Cardiac muscle cell (in vitro differentiated cells and primary cell): ENCODE data around the gene MROH7. TPM values are rescaled to one million over a fixed set of nuclear protein-coding genes. Genes with fewer than 3 reads are reported as not detected.

Source experiments
- DNase-seq, 2 donors: peaks; one replicate each; pipeline versions ENCODE4 v3.0.0 to v3.0.0-alpha.2; 2010 to 2017; ENCODE audit warnings: low read depth in 1 of 2, low spot score in 1 of 2
- H3K27ac ChIP-seq: fragments of 200-600 bp; sonication (generic); 2 replicates; pipeline ENCODE4 v1.5.1; 2016
- H3K27me3 ChIP-seq: fragments of 200-600 bp; sonication (generic); 2 replicates; pipeline ENCODE4 v1.6.0; 2016; ENCODE audit warnings: control low read depth
- H3K36me3 ChIP-seq: fragments of 200-600 bp; sonication (generic); 2 replicates; pipeline ENCODE4 v1.5.1; 2016; ENCODE audit warnings: control low read depth
- H3K4me1 ChIP-seq: fragments of 200-600 bp; sonication (generic); 2 replicates; pipeline ENCODE4 v1.8.1; 2017; ENCODE audit warnings: low read depth, mild to moderate bottlenecking, mixed run types
- H3K4me3 ChIP-seq: fragments of 200-600 bp; sonication (generic); 2 replicates; pipeline ENCODE4 v1.5.1; 2016; ENCODE audit warnings: mild to moderate bottlenecking
- H3K9me3 ChIP-seq: fragments of 200-600 bp; sonication (generic); 2 replicates; pipeline ENCODE4 v1.5.1; 2017; ENCODE audit warnings: low read depth, mild to moderate bottlenecking, control low read depth
- CTCF ChIP-seq: IDR thresholded peaks from 2 replicates; pipeline ENCODE4 v1.5.1; 2012; ENCODE audit warnings: low read depth, mild to moderate bottlenecking, low read length
- polyA plus RNA-seq: library from polyadenylated mRNA; unstranded; fragments of >200 nt; fragmentation: Nextera tagmentation; extraction: Ambion mirVana; gene quantifications from 2 replicates; pipeline ENCODE4 v1.2.1, GENCODE V29; 2016
- total RNA-seq: library from RNA; depleted of rRNA; stranded (reverse); fragments of >200 nt; gene quantifications from 2 replicates; pipeline ENCODE4 v1.2.3, GENCODE V29; 2016

The MROH7 gene
- total and polyA plus RNA-seq, 2 experiments from 2014 or later = 7.0 to 22.4 TPM

DNA sequence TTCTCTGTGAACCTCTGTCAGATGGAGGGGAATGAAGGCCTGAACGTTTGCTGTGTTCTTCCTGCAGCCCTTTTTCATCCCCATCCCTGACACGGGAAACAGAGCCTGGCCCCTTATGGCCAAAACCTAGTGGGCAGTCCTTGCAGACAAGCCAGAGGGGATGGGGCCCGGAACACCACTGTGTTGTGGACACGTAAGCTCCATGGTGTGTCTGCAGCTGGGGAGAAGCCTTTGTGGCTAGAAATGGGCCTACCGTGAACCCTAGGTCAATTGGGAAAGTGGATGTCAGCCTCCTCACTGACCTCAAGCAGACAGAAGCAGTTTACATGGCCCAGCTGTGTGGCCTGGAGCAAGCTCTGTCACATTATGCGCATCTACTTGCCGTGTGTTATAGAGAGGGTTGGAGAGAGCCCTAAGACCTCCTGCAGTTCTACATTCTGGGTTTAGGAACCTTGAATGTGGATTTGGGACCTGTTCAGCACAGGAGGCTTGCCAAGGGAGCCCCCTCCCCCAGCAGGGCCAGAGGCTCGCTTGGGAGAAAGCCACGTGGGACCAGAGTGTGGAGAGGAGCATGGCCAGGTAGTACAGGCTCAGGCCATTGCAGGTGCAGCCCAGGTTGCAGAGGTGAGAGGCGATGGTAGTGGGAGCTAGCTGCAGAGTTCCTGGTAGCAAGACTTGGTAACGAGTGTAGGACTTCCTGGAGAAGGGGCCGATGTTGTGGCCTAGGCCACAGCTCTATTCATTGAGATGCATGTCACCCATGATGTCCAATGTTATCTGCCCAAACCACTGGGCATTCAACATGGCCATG lies 102.0 kb downstream of the MROH7 start:
- no peak for TF ChIP-seq CTCF
- no peaks in the 10 kb centered on the region for H3K9me3 ChIP-seq
- H3K4me1 ChIP-seq = no peaks in the 10 kb centered on the region
- no peak for DNase-seq
- no peak overlapping the region for H3K27ac ChIP-seq
- H3K4me3 ChIP-seq = no peak overlapping the region
- peaks cover 7% of the 10 kb centered on the region for H3K27me3 ChIP-seq
- peaks cover 27% of the 10 kb centered on the region for H3K36me3 ChIP-seq

GRCh38 chr1:54744696-54745095 lies 103.1 kb downstream of the MROH7 start:
- DNase-seq = no peak
- H3K27ac ChIP-seq = no peak overlapping the region
- peaks cover 8% of the 10 kb centered on the region for H3K27me3 ChIP-seq
- TF ChIP-seq CTCF = no peak
- no peak overlapping the region for H3K4me3 ChIP-seq
- no peaks in the 10 kb centered on the region for H3K4me1 ChIP-seq
- peaks cover 22% of the 10 kb centered on the region for H3K36me3 ChIP-seq
- H3K9me3 ChIP-seq = no peaks in the 10 kb centered on the region

GRCh38 chr1:54745274-54745673 lies 103.7 kb downstream of the MROH7 start:
- Histone ChIP-seq H3K4me3 (no peak overlapping the region), H3K9me3 (no peaks in the 10 kb centered on the region), H3K27ac (no peak overlapping the region), H3K4me1 (no peaks in the 10 kb centered on the region), H3K36me3 (peaks cover 16% of the 10 kb centered on the region), H3K27me3 (peaks cover 8% of the 10 kb centered on the region)
- TF ChIP-seq CTCF = no peak
- DNase-seq = no peak

- no peak for DNase-seq
- no peak overlapping the region for H3K27ac ChIP-seq
- no peak for TF ChIP-seq CTCF
- H3K9me3 ChIP-seq = no peaks in the 10 kb centered on the region
- H3K4me1 ChIP-seq = no peaks in the 10 kb centered on the region
- H3K36me3 ChIP-seq = peaks cover 16% of the 10 kb centered on the region
- no peak overlapping the region for H3K4me3 ChIP-seq
- H3K27me3 ChIP-seq = peaks cover 8% of the 10 kb centered on the region
Observed at GRCh38 chr1:54745864-54746263, 104.3 kb downstream of the MROH7 start.

GRCh38 chr1:54748094-54748835 lies 106.7 kb downstream of the MROH7 start:
- H3K27me3 ChIP-seq = peaks cover 8% of the 10 kb centered on the region
- H3K36me3 ChIP-seq = no peaks in the 10 kb centered on the region
- H3K9me3 ChIP-seq = no peaks in the 10 kb centered on the region
- peaks cover 10% of the 10 kb centered on the region for H3K4me1 ChIP-seq
- no peak overlapping the region for H3K27ac ChIP-seq
- no peak overlapping the region for H3K4me3 ChIP-seq
- TF ChIP-seq CTCF = no peak
- DNase-seq = no peak
